ENCODE results near the gene RPAP3.

Gene RPAP3

GRCh38 chr12:47746523-47746922 is 40.7 kb upstream of the RPAP3 start:
- no peak for DNase-seq
- TF ChIP-seq GATA1 (IDR thresholded peaks at IDR 0.05; ENCODE audit: low read depth, low read length) (no peak), POLR2A (IDR thresholded peaks at IDR 0.05; ENCODE audit: low read length) (no peak)

GRCh38 chr12:47746073-47746472 is 40.2 kb upstream of the RPAP3 start:
- no peak for TF ChIP-seq GATA1 (IDR thresholded peaks at IDR 0.05; ENCODE audit: low read depth, low read length)
- no peak for TF ChIP-seq POLR2A (IDR thresholded peaks at IDR 0.05; ENCODE audit: low read length)
- no peak for DNase-seq

- no peak for DNase-seq
- TF ChIP-seq GATA1 (IDR thresholded peaks at IDR 0.05; ENCODE audit: low read depth, low read length) = no peak
- TF ChIP-seq POLR2A (IDR thresholded peaks at IDR 0.05; ENCODE audit: low read length) = no peak
Observed at GRCh38 chr12:47745485-47746041, 39.7 kb upstream of the RPAP3 start.

GRCh38 chr12:47744778-47745436 is 39.1 kb upstream of the RPAP3 start:
- DNase-seq = no peak
- TF ChIP-seq GATA1 (IDR thresholded peaks at IDR 0.05; ENCODE audit: low read depth, low read length) (no peak), POLR2A (IDR thresholded peaks at IDR 0.05; ENCODE audit: low read length) (no peak)

- DNase-seq = peak; percentile 15 to 59
- TF ChIP-seq POLR2A (IDR thresholded peaks at IDR 0.05; ENCODE audit: low read length) (no peak), GATA1 (IDR thresholded peaks at IDR 0.05; ENCODE audit: low read depth, low read length) (no peak)
Observed at GRCh38 chr12:47744005-47744651, 38.3 kb upstream of the RPAP3 start.

GRCh38 chr12:47743311-47743860 is 37.6 kb upstream of the RPAP3 start:
- TF ChIP-seq GATA1 (IDR thresholded peaks at IDR 0.05; ENCODE audit: low read depth, low read length) (no peak), POLR2A (IDR thresholded peaks at IDR 0.05; ENCODE audit: low read length) (no peak)
- no peak for DNase-seq

GRCh38 chr12:47742253-47742825 is 36.5 kb upstream of the RPAP3 start:
- DNase-seq = peak; percentile 66 to 86
- TF ChIP-seq GATA1 (IDR thresholded peaks at IDR 0.05; ENCODE audit: low read depth, low read length) = no peak
- no peak for TF ChIP-seq POLR2A (IDR thresholded peaks at IDR 0.05; ENCODE audit: low read length)

GRCh38 chr12:47741340-47741703 is 35.5 kb upstream of the RPAP3 start:
- TF ChIP-seq POLR2A (IDR thresholded peaks at IDR 0.05; ENCODE audit: low read length) (no peak), GATA1 (IDR thresholded peaks at IDR 0.05; ENCODE audit: low read depth, low read length) (no peak)
- peak; percentile 14 to 15 for DNase-seq

- no peak for DNase-seq
- TF ChIP-seq GATA1 (IDR thresholded peaks at IDR 0.05; ENCODE audit: low read depth, low read length) (no peak), POLR2A (IDR thresholded peaks at IDR 0.05; ENCODE audit: low read length) (no peak)
Observed at GRCh38 chr12:47740606-47741339, 34.9 kb upstream of the RPAP3 start.

- TF ChIP-seq POLR2A (IDR thresholded peaks at IDR 0.05; ENCODE audit: low read length) (no peak), GATA1 (IDR thresholded peaks at IDR 0.05; ENCODE audit: low read depth, low read length) (no peak)
- DNase-seq = peak; percentile 18 to 28
Observed at GRCh38 chr12:47739979-47740378, 34.1 kb upstream of the RPAP3 start.

- TF ChIP-seq GATA1 (IDR thresholded peaks at IDR 0.05; ENCODE audit: low read depth, low read length) = no peak
- no peak for TF ChIP-seq POLR2A (IDR thresholded peaks at IDR 0.05; ENCODE audit: low read length)
- no peak for DNase-seq
Observed at GRCh38 chr12:47739297-47739696, 33.5 kb upstream of the RPAP3 start.

- no peak for DNase-seq
- TF ChIP-seq POLR2A (IDR thresholded peaks at IDR 0.05; ENCODE audit: low read length) (no peak), GATA1 (IDR thresholded peaks at IDR 0.05; ENCODE audit: low read depth, low read length) (no peak)
Observed at GRCh38 chr12:47737936-47738594, 32.2 kb upstream of the RPAP3 start.

Data from erythroblast (primary cell).